SK-N-MC (cell line): ENCODE measurements around the gene ACLY.
"Not testable (repeated sequence)": the region's sequence is repeated elsewhere in the genome, so short reads cannot be mapped to it uniquely, and the experiment has no call there.

Experiments used
- EZH2 ChIP-seq: fragments of 200-600 bp; sonication (generic); IDR thresholded peaks from one replicate; pipeline ENCODE4 v1.6.1; 2017; ENCODE audit warnings: antibody characterized with exemption
- FOXP2 ChIP-seq: optimal IDR thresholded peaks from 2 replicates; pipeline ENCODE3; 2011; ENCODE audit warnings: mild to moderate bottlenecking, moderate library complexity; ENCODE audit not compliant: insufficient read depth; ENCODE audit errors: extremely low read length, control extremely low read depth

- TF ChIP-seq FOXP2, EZH2: not testable (repeated sequence)
These were observed 12.0 kb upstream of the ACLY start for GRCh38 chr17:41930833-41931156.
